NCI-H2107 treated with DMSO at 0.1 percent for 48 hours (cell line): ENCODE data around the gene GYG1.

Experiments used
- DNase-seq: peaks from one replicate; lab custom pipeline; 2025; ENCODE audit not compliant: unreplicated experiment; lab: John Stamatoyannopoulos, UW

The GYG1 gene

DNA sequence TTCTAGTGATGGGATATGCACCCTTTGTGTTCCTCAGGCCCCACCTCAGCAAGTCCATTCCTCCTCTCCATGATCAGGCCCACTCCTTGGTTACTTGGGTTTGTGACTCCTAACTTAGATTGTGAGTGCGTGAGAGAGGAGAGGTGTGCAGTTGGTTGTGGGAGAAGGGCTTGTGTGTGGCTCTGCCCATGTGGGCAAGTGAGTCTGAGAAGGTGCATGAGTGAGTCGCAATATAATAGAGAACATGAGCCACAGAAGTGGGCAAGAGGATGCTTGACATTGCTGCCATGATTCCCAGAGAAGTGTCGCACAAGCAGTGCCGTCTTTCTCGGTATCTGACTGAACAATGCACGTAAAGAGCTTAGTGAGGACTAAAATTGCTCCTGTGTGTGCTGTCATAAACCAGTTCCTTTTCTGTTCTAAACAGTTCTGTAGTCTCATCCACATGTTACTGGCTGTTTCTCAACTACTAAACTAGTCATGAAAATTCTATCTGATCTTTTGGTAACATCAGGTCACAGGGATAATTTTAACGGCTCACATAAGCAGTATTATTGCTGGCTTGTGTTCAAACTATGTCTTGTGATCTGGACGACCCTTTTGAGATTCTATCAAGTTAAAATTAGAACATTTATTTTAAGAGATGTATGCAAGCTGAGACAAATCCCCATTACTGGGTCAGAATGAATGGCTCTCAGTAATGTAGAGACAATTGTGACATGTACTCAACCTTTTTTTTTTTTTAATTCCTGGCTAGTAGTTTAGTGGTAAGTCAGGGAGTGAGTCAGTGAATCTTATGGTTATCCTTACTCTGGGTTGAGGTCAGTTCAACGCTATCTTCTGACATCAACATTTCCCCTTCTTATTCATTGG lies 25.6 kb downstream of the GYG1 start:
- DNase-seq = no peak

DNA sequence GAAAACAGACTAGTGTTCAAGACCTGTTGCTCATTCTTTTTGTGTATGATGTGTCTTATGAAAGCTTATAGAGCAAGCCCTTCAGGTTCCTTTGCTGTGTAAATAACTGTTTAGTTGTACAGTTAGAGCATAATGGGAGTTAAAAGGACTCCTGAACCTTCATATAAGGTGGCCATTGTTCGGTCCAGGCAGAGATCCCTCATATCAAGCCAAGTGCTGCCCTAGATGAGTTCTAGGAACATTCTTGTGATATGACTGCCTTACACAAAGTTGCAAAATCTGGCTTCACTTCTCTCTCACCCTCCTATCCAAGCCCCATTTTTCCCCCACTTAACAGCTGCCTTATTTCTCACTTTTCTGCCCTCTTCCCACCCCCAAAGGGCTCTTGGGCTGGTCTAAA lies 26.9 kb downstream of the GYG1 start:
- DNase-seq = no peak

DNA sequence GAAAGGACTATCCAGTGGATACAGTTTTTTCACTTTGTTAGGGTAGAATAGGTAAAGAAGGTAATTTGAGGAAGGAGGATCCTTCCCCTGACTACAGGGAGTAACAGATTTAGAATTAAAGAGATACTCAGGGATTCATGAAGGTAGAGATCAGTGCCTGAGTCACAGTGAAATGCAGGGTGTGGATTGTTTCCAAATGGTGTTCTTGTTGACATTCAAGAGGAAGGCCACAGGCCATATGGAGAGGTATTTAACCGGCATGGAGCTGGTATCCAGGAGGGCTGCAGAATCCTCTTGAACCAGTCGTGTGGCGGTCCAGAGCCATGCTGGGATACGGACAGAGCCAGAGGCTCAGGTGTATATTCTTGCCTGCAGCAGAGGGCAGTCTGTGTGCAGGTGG lies 28.2 kb downstream of the GYG1 start:
- DNase-seq = no peak

DNA sequence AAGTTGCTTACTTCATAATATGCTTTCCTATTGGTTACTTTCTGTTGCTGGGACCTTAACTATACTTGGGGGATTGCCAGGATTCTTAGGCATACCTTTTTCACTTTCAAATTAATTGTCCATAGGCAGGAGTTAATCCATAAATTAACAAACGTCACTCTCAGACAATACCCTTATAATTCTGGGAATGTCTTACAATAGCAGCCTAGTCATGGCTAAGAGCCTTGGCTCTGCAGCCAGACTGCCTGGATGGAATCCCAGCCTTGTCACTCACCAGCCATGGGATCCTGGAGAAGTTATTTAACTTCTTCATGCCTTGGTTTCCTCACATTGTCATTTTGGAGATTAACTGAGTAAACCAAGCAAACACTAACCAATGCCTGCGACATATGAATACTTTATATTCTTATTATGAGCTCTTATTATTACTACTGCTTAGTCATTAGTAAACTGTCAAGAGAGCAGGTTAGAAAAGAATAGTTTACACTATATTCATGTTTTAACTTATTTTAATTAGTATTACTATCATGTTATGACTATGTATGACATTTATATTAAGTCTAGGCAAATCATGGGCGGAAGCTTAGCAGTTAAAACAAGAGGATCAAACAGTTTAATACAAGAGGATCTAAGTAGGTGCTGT lies 29.0 kb downstream of the GYG1 start:
- no peak for DNase-seq

DNA sequence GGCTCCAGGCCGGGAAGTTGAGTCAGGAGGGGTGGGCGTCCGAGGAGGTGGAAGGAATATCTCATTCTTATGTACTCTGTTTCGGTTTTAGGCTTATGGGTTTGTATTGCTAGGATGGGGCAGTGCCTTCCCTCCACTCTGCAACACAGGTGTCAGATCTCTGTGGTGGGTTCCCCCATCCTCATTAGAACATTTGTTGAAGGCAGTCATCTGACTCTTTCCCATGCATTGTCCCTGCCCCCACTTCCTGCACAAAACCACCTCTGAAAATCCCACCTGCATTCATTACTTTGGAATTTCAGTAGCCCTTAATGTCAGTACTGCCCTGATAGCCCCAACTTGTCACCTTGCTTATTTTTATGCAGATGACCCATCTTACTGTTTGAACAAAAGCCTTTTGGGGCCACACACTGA lies 29.5 kb downstream of the GYG1 start:
- DNase-seq = no peak

DNA sequence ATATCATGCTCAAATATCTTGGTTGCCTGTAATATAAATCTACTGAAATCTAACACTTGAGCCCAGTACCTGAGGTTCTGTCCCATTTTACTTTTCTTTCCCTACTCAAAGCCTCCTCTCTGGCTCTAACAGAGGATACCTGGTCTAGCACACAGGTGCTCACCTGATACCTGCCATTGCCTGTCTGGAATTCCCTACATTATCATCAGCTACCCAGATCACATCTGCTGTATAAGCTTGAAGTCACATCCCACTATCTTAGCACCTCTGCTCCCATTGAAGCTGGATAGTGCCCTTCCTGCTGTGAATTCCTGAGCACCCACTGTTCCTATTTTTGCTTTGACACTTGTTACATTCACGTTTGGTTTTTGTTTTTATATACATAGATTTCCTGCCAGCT lies 30.5 kb downstream of the GYG1 start:
- no peak for DNase-seq

DNA sequence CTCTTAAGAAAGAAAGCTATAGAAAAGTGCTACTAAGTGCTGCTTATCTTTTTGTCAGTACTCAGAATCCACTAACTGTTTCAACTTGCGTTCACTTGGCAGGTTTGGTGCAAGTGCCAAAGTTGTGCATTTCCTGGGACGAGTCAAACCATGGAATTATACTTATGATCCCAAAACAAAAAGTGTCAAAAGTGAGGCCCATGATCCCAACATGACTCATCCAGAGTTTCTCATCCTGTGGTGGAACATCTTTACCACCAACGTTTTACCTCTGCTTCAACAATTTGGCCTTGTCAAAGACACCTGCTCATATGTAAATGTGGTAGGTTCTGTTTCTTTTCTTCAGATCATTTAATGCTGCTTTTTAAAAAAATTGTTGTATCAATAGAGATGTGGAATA lies 32.6 kb downstream of the GYG1 start:
- DNase-seq = no peak

DNA sequence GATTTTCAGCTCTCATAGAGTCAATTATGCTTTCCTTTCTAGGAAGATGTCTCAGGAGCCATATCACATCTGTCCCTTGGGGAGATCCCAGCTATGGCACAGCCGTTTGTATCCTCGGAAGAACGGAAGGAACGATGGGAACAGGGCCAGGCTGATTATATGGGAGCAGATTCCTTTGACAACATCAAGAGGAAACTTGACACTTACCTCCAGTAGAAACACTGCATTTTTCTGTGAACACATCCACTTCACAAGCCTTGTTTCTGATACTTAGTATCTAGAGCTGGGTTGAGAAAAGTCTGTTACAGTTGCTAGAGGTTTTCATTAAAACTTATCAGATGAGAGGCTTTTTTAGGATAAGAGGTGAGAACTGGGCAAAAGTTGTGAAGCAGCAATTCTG lies 35.4 kb downstream of the GYG1 start:
- no peak for DNase-seq

DNA sequence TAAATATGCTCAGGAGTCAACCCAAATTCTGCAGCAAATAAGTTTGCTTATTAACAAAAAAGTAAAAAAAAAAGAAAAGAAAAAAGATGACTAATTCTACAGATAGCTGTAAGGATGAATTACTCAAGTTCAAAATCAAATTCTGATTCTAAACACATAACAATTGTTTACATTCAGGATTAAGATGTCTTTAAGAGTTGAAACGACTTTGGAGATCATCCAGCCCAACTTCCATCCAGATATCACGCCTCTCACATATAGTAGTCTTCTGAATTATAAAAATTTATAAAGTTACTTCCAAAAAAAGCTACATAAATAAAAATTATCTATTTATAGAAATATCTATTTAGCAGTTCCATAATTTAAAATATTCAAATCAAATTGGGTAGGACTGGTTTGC lies 39.8 kb downstream of the GYG1 start:
- DNase-seq = no peak

DNA sequence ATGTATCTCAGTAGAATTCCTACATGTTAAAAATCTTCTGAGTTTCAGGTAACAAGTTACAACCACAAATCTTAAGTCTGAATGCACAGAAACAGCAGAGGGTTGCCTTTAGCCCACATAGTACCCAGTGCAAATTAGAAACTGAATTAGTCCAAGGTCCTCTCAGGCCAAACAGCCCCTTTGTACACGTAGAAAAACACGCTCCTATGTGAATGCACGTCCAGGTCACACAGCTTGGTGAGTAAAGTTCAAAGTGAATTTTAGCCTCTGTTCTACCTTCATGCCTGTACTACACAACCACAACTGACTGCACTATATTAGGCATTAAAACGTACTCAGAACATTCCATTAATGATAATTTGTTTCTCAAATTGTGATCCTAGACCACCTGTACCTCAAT lies 46.3 kb downstream of the GYG1 start:
- DNase-seq = no peak

DNA sequence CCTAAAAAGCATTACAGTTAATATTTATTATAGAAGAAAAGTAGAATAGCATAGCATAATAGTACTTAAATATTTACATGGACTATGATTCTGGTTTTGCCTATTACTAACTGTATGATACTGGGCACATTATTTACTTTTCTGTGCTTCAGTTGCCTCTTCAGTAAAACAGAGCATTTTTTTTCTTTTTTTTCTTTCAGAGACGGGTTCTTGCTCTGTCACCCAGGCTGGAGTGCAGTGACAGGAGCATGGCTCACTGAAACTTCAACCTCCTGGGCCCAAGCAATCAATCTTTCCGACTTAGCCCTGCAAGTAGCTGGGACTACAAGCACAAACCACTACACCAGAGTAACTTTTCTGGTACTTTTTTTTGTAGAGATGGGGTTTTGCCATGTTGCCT lies 47.0 kb downstream of the GYG1 start:
- no peak for DNase-seq

DNA sequence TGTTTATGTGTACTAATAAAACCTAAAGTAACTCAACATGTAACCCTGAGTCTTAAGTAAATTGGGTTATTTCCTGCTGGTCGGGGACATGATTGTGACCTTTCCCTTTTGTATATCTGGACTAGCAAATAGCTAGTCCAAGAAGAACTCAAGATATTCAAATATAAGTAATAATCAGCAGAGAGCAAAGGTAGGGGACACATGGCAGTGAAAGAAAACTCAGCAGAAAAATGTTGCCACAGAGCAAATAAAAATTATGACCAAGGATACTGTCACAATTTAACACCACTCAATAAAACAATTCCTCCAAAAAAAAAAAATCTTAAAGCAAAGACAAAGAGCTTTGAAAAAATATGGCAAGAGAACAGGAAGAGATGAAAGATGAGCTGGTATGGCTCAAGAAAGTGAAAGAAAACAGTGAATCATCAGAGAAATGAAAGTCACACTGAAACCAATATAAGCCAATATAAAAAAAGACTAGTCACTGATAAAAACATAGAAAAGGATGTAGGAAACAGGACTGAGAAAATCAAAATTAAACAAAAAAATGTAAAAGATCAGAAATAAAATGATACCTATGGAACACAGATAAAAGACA lies 51.5 kb downstream of the GYG1 start:
- no peak for DNase-seq

DNA sequence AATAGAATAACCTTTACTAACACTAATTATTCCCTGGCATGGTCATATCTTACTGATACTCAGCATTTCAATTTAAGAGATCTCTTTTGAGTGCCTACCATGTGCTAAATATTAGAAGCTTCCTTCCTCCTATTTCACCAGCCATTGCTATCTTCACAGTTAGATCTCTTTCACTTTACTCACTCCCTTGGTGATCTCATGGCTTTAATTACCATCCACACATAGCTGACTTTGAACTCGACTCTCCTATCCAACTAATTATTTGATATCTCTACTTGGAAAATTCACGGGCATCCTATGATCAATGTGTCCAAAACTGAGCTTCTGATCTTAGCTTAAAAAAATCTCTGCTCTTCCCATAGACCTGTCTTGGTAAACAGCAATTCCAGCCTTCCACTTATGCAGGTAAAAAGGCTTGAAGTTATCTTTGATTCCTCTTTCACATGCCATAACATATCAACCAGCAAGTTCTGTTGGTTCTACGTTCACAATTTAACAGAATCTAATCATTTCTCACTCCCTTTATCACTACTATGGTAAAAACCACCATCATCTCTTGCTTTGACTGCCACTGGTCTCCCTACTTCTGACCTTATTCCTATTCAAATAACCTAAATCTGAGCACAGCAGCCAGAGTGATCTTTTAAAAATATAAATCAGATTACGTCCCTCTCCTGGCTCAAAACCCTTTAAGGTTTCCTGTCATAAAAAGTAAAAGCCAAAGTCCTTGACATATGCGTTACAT lies 53.2 kb downstream of the GYG1 start:
- no peak for DNase-seq

DNA sequence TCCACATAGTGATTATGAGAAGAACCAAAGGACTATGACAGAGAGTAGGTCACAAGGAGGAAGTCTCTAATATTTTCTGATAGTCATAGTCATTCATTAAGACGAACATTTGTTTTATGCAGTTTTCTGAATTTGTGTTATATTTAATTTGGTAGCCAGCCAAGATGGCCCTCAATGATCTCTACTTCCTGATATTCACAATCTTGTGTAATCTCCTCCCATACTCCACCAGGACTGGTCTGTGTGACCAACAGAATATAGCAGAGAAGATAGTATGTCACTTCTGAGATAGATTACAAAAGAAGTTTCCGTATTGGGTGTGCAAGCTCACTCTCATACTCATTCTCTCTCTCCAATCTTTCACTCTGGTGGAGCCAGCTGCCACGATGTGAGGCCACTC lies 64.2 kb downstream of the GYG1 start:
- no peak for DNase-seq

DNA sequence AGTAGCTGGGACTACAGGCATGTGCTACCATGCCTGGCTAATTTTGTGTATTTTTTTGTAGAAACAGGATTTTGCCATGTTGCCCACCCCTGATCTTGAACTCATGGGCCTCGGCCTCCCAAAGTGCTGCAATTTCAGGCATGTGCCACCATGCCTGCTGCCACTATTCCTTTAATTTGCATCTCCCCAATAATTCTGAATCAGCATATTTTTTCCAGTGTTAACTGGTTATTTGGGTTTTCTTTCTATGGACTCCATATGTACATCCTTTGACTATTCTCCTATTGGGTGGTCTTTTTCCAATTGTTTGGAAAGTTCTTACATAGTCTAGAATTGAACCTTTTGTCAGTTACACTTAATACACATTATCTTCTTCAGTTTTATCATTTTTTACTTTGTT lies 66.9 kb downstream of the GYG1 start:
- DNase-seq = no peak

DNA sequence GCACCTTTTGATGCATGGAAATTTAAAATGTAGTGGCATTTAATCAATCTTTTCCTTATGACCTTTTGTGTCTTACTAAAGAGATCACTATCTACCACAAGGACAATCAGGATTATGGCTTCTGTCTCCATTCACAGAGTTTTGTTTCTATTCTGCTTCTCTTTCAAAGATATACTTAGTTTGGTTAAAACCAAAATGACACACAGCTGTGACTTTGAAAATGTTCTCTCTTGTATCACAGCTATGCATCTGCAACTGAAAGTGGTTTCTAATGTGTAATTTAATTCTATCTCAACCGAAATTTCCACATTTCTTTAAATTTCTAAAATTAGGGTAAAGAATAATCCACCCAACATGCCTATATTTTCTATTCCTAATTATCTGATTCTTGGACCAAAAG lies 67.3 kb downstream of the GYG1 start:
- no peak for DNase-seq

DNA sequence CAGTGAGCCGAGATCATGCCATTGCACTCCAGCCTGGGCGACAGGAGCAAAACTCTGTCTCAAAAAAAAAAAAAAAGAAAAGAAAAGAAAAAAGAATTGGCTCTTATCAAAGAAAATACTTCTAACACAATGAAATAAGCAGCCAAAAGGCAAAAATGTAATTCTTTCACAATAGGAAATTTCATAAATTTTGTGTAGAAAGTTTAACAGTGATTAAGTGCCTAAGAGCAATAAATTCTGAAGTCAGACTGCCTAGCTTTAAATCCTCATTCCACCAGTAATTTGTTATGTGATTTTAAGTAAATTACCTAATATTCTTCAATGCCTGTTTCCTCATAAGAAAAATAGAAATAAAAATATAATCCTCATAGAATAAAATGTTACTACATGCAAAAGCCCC lies 70.4 kb downstream of the GYG1 start:
- no peak for DNase-seq

DNA sequence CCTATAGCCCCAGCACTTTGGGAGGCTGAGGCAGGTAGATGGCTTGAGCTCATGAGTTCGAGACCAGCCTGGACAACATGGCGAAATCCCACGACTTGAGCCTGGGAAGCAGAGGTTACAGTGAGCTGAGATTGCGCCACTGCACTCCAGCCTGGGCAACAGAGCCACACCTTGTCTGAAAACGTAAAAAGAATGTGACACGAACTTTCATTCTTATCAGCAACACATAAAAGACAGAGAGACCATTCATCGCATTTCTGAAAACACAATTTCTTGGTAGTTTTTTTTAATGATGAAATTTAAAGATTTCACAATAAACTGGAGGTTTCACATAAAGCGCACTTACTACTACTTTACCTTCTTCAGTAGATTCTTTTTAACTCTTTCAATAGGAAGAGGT lies 76.5 kb downstream of the GYG1 start:
- DNase-seq = no peak
